ENCODE measurements around the gene DPEP1. TPM values are rescaled to one million over a fixed set of nuclear protein-coding genes. Genes with fewer than 3 reads are reported as not detected.
"Not testable (repeated sequence)": the region's sequence is repeated elsewhere in the genome, so short reads cannot be mapped to it uniquely, and the experiment has no call there.

Gene DPEP1
- total RNA-seq: not detected
- long read RNA-seq: 0 reads

DNA sequence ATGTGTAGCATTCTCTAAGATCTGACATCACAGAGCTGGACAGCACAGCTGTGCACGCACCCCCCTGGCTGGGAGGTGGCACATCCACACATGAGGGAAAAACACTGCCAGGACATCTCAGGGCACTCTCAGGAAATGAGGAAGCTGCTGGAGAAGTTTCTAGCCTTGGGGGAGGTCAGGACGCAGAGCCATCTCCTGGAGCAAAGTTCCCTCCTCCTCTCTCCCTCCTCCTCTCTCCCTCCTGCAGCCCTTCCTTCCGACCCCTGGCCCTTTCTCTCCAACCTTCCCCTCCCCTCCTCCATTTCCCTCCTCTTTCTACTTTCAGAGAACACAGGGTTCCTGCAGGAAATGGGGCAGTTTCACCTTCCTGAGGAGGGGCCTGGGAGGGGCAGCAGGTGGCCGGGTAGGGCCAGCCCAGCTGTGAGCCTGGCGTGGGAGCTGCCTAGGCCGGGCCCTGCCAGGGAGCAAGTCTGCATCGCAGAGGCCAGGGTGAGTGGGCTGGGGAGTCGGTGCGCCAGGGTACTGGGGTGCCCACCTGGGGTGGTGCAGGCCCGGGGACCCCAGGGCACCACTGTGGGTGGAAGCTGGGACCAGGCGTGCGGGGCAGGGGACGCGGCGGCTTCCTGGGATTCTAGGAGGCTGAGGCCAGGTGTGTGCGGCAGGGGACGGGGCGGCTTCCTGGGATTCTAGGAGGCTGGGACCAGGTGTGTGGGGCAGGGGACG lies at the start of gene DPEP1:
Gene DPEP1, plus strand, starts transcription at position 412 of the 723 bp plus-strand sequence. CDS start 16,769 bp downstream, outside the sequence.
- ATAC-seq (no peak), DNase-seq (no peak)
- intact Hi-C loops (cut with micrococcal nuclease): no loop called here

DNA sequence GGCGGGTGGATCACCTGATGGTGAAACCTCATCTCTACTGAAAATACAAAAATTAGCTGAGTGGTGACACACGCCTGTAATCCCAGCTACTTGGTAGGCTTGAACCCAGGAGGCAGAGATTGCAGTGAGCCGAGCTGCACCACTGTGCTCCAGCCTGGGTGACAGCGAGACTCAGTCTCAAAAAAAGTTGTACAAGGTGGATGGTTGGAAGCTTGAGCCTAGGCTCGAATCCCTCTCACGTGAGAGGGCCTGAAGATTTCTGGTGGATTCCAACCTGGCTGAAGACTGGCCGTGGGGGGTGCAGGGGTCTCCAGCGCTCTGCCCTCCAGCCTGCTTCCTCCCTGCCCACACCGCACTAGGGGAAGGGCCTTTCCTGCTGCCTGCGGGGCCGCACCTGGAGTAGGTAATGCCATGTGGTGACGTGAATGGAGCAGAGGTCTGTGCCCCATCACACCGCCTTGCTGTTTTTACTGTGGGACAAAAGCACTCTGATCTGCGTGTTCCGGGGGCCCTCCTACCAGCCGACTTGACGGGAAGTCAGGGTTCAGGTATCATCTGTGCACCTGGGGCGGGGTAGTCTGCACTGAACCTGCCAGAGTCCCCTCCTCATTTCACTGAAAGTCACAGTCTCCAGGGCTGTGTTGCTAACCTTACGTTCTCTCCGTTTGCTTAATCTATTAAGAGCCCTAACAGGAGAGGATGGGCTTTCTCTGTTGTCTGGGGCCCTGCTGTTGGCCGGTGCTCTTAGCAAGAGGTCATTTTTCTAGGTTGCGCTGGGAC lies 48.8 kb upstream of the DPEP1 start:
- intact Hi-C loops (cut with micrococcal nuclease): no loop called here
- no peak for DNase-seq
- ATAC-seq: no peak

GRCh38 chr16:89565256-89565505 lies 48.3 kb upstream of the DPEP1 start:
- intact Hi-C loops (cut with micrococcal nuclease): no loop called here
- ATAC-seq: no peak
- DNase-seq: no peak

DNA sequence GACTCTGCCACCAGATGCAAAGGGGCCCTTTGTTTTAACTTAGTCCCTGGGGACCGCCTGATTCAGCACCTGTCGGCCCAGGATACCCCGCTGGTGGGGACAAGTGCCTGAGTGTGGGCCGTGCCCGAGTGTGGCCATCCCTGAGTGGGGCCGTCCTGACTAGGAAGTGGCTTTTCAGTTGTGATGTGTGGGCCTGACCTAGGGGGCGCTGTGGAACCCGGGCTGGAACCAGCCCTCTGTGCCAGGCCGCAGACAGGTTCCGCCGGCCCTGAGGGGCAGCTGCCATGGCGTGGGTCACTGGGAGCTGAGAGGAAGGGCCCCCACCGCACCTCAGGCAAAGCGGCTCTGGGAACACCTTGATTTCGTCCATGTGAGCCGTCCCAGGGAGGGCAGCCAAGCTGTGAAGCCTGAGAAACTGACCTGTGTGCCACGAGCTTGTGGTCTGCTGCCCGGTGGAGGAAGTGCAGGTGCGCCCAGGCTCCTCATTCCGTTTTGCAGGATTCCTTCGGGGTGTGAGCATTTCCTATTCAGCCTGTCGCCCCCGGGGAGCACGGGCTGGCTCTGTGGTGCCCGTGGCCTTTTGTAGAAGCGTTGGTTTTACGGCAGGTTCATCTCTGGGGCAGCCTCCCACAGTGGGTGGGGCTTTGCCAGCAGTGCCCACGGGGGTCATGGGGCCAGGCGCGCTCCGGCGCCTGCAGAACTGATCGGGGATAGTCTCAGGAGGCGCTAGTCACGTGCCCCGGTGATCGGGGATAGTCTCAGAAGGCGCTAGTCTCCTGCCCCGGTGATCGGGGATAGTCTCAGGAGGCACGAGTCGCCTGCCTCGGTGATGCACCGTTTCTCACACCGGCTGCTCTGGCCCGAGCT lies 47.7 kb upstream of the DPEP1 start:
- intact Hi-C loops (cut with micrococcal nuclease): no loop called here
- ATAC-seq: peak; percentile 41
- DNase-seq: peak; percentile 72

DNA sequence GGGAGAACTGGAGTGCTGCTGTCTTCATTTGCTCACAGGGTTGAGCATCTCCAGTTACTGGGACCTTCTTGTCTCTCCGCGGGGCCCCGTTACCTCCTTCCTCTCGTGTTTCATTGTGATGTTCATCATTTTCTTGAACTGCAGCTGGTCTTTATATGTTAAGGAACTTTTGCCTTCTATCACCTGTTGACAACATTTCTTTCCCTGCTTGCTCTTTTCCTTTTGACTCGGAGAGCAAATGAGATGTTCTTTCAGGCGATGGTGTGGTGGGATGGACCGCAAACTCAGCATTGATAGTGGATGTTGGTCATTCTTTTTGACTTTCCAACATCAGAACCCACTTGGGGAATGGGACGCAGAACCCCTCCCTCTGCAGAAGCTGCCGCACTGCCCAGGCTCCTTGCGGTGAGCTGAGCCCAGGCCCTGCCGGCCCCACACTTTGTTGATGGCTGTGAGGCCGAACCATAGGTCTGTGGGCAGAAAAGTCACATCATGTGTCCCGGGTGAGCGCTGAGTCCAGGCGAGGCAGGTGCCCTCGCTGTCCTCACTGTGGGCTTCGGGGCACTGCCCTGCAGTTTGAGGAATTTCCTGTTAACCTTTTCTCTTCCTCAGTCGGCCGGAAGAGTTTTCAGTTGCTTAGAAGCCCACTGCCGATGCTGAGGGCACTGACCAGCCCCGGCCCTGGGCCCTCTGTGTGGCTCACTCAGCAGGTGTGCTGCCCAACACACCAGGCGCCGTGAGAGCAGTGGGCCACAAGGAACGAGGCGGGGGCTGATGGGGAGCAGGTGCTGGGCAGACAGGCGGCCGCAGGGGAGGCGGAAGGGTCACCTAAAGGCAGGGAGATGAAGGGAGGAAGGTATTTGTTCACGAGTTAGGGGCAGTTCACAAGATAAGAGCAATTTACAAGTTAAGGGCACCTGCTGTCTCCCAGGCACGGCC lies 45.5 kb upstream of the DPEP1 start:
- intact Hi-C loops (cut with micrococcal nuclease): no loop called here
- DNase-seq (no peak), ATAC-seq (no peak)

GRCh38 chr16:89569506-89570341 lies 43.7 kb upstream of the DPEP1 start:
- ATAC-seq (no peak), DNase-seq (no peak)
- intact Hi-C loops (cut with micrococcal nuclease): no loop called here

DNA sequence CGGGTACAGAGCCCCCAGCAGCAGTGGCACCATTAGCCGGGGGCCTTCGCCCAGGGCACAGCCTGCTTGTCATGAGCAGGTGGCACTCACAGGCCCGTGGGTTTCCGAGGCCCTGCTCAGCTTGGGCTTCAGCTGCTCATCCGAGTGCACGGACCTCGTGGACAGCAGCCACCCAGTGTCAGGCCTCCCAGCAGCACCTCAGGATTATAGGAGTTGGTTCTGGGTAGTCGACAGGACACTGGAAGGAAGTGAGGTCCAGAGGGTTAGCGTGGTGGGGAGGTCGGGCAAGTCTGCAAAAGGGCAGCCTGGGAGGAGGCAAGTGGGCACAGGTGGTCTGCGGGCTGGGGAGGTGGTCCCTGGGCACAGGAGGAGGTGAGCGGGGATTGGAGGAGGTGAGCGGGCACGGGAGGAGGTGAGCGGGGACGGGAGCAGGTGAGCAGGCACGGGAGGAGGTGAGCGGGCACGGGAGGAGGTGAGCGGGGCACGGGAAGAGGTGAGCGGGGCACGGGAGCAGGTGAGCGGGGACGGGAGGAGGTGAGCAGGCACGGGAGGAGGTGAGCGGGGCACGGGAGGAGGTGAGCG lies 43.0 kb upstream of the DPEP1 start:
- intact Hi-C loops (cut with micrococcal nuclease): no loop called here
- no peak for ATAC-seq
- no peak for DNase-seq

DNA sequence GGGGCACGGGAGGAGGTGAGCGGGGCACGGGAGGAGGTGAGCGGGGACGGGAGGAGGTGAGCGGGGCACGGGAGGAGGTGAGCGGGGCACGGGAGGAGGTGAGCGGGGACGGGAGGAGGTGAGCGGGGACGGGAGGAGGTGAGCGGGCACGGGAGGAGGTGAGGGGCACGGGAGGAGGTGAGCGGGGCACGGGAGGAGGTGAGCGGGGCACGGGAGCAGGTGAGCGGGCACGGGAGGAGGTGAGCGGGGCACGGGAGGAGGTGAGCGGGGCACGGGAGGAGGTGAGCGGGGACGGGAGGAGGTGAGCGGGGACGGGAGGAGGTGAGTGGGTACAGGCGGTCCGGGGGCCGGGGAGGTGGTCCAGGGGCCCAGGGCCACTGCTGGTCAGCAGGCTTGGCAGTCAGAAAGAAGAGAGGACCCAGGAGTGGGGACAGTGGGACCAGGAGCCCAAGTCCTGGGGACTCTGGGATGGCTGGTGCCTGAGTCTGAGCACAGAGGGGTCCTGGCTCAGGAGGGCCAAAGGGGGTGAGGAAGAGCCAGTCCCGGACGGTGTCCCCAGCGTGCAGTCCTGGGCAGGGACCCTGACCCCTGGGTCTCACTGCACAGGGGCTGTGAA lies 42.4 kb upstream of the DPEP1 start:
- intact Hi-C loops (cut with micrococcal nuclease); DNase-seq; ATAC-seq: not testable (repeated sequence)

GRCh38 chr16:89571636-89572035 lies 41.8 kb upstream of the DPEP1 start:
- DNase-seq (no peak), ATAC-seq (no peak)
- intact Hi-C loops (cut with micrococcal nuclease): no loop called here

DNA sequence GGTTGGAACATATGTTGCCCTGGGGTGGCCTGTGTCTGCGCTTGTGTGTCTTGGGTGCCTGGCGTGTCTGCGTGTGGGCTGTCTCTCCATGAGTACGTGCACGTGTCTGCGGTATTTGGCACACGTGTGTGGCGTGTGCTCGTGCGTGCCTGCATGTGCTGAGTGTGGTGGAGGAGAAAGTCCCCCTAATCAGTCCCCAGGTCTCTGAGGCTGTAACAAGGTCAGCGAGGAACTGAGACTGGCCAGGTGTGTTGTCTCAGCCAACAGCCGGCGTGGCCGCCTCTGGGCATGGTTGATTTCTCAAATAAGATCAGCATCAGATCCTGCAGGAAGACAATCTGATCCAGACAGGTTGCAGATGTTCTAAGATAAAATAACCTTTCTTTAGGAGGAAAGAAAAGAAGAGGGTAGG lies 41.4 kb upstream of the DPEP1 start:
- DNase-seq: no peak
- intact Hi-C loops (cut with micrococcal nuclease): no loop called here
- ATAC-seq: no peak

DNA sequence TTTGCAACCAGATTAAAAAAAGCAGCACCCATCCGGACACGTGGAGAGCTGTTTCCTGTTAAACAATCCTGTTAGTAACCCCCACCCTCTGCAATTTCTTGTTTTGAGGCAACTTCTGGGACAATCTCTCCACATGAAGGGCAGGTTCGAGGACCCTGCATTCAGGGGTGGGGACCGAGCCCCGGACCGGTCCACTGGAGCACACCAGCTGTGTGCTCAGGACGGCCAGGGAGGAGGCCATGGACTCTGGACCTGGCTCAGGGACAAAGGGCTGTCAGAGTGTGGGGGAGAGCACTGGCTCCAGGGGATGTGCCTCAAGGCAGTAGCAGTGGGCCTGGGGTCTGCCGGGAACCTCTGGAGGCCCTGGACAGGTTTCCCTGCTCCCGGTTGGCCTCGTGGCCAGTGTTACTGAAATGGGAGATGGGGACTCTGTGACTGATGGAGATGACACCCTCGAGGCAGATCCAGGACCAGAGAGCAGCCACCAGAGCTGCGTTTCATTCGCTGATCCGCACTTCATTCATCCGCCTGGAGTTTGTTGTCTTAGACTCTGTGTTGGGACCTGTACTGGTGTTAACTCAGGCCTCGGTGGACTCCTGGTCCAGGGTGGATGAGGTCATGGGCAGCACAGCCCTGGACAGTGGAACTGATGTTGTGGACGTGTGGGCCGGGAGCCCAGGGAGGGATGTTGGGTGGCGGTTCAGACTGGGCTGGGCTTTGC lies 40.8 kb upstream of the DPEP1 start:
- DNase-seq (no peak), ATAC-seq (no peak)
- intact Hi-C loops (cut with micrococcal nuclease): no loop called here

- intact Hi-C loops (cut with micrococcal nuclease): no loop called here
These were observed 39.4 kb upstream of the DPEP1 start for GRCh38 chr16:89573826-89574680.

DNA sequence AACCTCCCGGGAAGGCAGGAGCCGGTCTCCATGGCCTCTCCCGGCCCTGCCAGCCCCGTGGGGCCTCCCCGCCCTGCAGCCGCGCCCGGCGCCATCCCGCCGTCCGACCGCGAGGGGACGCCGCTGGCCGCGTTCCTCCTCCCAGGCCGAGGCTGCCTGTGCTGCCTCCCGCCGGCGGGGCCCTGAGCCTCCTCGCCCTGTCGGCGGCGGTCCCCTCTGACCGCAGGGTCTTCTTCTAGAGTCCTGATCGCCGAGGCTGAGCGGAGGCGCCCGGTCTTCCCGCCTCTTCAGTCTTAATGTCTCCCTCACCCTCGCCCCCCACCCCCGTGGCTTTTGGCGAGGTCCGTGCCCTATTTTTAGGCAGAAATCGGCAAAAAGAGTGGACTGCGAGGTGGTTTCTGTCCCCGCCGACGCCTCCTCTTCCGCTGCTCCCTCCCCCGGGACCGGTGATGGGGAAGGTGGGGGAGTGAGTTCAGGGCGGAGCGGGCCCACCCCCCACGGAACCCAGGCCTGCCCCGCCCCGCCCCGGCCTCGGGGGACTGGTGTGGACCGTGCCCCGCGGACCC lies 38.7 kb upstream of the DPEP1 start:
- intact Hi-C loops (cut with micrococcal nuclease): no loop called here
- peak; percentile 63 for DNase-seq
- peak; percentile 73 for ATAC-seq

More at GRCh38 chr16:89573826-89574680, 39.4 kb upstream of the DPEP1 start:
- DNase-seq (no peak), ATAC-seq (no peak)

DNA sequence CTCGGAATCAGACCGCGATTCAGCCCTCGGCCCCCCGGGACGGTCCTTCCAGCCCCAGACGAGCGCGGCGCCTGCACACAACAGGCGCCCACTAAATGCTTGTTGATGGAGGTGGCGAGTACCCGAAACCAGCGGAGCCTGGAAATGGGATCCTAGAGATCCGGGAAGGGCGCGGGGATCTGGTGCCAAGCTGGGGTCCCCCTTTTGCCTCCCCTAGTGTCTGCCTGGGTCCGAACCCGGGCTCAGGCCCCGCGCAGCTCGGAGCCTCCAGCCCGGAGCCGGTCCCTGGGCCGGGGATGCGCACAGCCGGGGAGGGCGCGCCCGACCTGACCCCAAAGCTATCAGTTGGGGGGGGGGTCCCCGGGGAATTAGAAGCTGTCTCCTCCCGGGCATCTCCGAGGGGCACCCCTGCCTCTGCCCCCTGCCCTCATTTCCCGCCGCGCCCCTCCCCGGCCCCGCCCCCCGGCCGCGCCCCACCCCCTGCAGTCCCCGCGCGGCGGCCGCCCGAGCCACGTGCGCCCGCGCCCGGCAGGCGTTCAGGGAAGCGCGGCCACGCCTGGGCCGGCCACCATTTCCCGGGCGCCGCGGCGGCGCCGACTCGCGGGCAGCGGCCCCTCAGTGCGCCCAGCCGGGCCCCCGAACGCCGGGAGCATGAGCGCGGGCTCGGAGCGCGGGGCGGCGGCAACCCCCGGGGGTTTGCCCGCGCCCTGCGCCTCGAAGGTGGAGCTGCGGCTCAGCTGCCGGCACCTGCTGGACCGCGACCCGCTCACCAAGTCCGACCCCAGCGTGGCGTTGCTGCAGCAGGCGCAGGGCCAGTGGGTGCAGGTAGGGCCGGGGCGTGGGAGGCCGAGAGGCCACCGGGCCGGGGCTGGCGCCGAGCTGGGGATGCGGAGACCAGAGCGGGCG lies 37.9 kb upstream of the DPEP1 start, which contains the start of gene CPNE7:
Gene CPNE7, plus strand, starts transcription at position 512 of the 906 bp plus-strand sequence. Its CDS starts 140 bp downstream, at position 652.
- ATAC-seq: peak; percentile 21
- no peak for DNase-seq
- intact Hi-C loops (cut with micrococcal nuclease): no loop called here

Measured in left ventricle myocardium superior (tissue), 1 donor.